ENCODE data around the gene CUBN. TPM values are rescaled to one million over a fixed set of nuclear protein-coding genes. Genes with fewer than 3 reads are reported as not detected.

CUBN gene
- total RNA-seq, 1 donor from 2014 or later: 6.8 TPM

DNA sequence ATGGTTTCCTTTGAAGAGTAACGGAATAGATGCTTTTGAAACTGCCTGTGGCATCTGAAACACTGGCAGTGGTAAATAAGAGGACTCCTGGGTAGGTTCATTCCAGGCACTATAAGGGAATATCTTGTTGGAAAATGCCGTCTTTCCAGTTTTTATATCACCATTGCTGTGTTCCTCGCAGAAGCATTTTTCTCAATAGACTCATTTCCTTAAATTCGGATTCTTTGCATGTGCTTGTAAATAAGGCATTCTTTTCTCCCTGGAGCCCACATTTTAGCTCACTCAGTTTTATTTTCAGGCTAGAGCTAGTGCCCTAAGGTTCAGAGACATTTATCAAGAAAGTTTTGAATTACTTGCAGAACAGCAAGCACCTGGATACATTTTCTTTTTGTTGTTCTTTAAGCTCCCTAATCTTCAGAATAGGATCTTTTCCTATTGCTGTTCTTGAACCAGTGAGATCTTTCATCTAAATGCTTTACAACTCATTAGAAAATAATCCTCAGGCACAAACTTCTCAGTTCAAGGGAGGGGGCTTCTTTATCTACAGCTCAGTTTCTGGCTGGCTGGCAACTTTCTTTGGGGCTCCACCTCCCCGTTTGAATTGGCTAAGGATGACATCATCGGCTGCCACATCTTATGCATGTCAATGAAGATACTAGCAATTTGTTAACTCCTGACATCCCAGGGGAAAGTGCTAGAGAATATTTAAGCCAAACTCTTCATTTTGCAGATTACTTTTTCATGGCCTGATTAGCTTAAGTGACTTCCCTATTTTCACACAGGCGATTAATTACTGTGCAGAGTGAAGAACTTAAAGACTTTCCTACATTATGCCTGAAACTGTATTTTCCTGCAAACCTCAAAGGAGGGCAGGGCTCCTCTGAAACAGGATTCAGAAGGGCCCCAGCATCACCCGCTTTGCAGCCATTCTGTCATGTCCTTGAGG is 178.7 kb downstream of the CUBN start:
- peak overlapping the region; percentile 21 to 45 for H3K27ac ChIP-seq
- intact Hi-C loops (cut with DNase I): no loop called here
- no peaks in the 10 kb centered on the region for H3K36me3 ChIP-seq
- no peaks in the 10 kb centered on the region for H3K9me3 ChIP-seq
- H3K4me3 ChIP-seq: no peak overlapping the region
- TF ChIP-seq, protein P1, sequence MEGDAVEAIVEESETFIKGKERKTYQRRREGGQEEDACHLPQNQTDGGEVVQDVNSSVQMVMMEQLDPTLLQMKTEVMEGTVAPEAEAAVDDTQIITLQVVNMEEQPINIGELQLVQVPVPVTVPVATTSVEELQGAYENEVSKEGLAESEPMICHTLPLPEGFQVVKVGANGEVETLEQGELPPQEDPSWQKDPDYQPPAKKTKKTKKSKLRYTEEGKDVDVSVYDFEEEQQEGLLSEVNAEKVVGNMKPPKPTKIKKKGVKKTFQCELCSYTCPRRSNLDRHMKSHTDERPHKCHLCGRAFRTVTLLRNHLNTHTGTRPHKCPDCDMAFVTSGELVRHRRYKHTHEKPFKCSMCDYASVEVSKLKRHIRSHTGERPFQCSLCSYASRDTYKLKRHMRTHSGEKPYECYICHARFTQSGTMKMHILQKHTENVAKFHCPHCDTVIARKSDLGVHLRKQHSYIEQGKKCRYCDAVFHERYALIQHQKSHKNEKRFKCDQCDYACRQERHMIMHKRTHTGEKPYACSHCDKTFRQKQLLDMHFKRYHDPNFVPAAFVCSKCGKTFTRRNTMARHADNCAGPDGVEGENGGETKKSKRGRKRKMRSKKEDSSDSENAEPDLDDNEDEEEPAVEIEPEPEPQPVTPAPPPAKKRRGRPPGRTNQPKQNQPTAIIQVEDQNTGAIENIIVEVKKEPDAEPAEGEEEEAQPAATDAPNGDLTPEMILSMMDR (IDR thresholded peaks at IDR 0.05): no peak
- no peaks in the 10 kb centered on the region for H3K27me3 ChIP-seq
- peaks cover 0 to under 1% of the 10 kb centered on the region in 2 donors for H3K4me1 ChIP-seq
- DNase-seq (ENCODE audit: low spot score in 2 of 2): no peak

GRCh38 chr10:16949816-16950215 is 179.8 kb downstream of the CUBN start:
- Histone ChIP-seq H3K9me3 (no peaks in the 10 kb centered on the region), H3K4me1 (peaks cover 2 to 10% of the 10 kb centered on the region in 2 donors), H3K27ac (no peak overlapping the region), H3K27me3 (no peaks in the 10 kb centered on the region), H3K4me3 (no peak overlapping the region), H3K36me3 (no peaks in the 10 kb centered on the region)
- TF ChIP-seq, protein P1 (IDR thresholded peaks at IDR 0.05): no peak
- DNase-seq (ENCODE audit: low spot score in 2 of 2): no peak
- intact Hi-C loops (cut with DNase I): loop anchor here (5.0 kb wide), 1 partner anchor 37 kb away; no protein-coding TSS in a partner anchor

DNA sequence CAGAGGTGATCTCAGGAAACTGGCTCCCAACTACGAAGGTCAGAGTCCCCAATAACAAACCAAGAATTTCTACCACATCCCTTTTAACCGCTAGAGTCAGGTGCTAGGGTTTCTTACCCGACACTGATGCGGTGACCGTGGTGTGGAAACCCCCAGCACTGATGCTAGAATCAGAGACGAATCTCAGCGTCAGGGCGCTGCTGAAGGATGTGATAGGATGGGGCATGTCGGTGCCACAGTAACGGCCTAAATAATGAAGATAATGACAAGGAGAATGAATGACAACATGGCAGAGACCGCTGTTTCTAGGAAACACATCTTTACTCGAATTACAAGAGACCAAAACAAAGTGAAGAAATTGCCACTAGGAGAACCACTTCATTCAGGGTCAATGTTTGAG is 181.2 kb downstream of the CUBN start:
- no peak overlapping the region for H3K27ac ChIP-seq
- TF ChIP-seq, protein P1 (IDR thresholded peaks at IDR 0.05): no peak
- H3K36me3 ChIP-seq: no peaks in the 10 kb centered on the region
- no peak for DNase-seq (ENCODE audit: low spot score in 2 of 2)
- intact Hi-C loops (cut with DNase I): loop anchor here (5.0 kb wide), 1 partner anchor 39 kb away; no protein-coding TSS in a partner anchor
- no peaks in the 10 kb centered on the region for H3K27me3 ChIP-seq
- H3K4me3 ChIP-seq: no peak overlapping the region
- peaks cover 2 to 22% of the 10 kb centered on the region in 2 donors for H3K4me1 ChIP-seq
- H3K9me3 ChIP-seq: no peaks in the 10 kb centered on the region

DNA sequence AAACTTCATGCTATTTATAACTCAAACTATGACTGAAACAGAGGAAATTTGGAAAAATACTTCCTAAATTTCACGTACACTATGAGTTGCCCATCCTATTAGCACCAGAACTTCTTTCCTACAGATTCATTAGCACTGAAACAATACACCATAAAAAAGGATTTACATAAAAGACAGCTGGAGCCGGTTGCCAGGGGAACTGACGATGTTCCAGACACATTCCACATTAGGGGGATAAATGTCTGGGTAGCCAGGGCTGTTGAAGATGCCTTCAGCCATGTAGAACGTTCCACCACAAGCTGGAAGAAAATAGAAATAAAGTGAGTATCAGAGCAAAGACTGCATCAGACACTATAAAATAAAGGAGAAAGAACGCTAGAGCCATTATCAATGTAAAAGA is 182.5 kb downstream of the CUBN start:
- no peak overlapping the region for H3K4me3 ChIP-seq
- H3K27me3 ChIP-seq: no peaks in the 10 kb centered on the region
- no peaks in the 10 kb centered on the region for H3K36me3 ChIP-seq
- H3K9me3 ChIP-seq: no peaks in the 10 kb centered on the region
- no peak for DNase-seq (ENCODE audit: low spot score in 2 of 2)
- H3K27ac ChIP-seq: no peak overlapping the region
- H3K4me1 ChIP-seq: peaks cover 2 to 27% of the 10 kb centered on the region in 2 donors
- intact Hi-C loops (cut with DNase I): loop anchor here (5.0 kb wide), 1 partner anchor 40 kb away; no protein-coding TSS in a partner anchor
- TF ChIP-seq, protein P1 (IDR thresholded peaks at IDR 0.05): no peak

DNA sequence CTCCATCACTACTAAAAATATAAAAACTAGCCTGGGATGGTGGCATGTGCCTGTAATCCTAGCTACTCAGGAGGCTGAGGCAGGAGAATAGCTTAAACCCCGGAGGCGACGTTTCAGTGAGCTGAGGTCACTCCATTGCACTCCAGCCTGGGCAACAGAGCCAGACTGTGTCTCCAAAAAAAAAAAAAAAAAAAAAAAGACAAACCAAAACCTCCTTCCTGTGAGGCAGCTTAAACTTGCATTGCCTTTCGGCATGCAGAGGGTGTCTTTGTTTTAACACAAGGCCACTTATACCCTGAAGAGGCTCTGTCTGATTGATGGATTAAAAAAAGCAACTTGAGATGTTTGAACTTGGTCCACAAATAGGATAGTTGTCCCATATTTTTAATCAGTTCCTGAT is 184.0 kb downstream of the CUBN start:
- no peak for DNase-seq (ENCODE audit: low spot score in 2 of 2)
- Histone ChIP-seq H3K27me3 (no peaks in the 10 kb centered on the region), H3K36me3 (no peaks in the 10 kb centered on the region), H3K9me3 (no peaks in the 10 kb centered on the region), H3K27ac (peak overlapping the region; percentile 58 to 76), H3K4me3 (no peak overlapping the region), H3K4me1 (peaks cover 2 to 27% of the 10 kb centered on the region in 2 donors)
- intact Hi-C loops (cut with DNase I): loop anchor here (5.0 kb wide), 1 partner anchor 42 kb away; no protein-coding TSS in a partner anchor
- TF ChIP-seq, protein P1 (IDR thresholded peaks at IDR 0.05): no peak

Data from ascending aorta (tissue), 2 donors.